Measurements from ENCODE around the gene TJAP1.
"Not testable (repeated sequence)": the region's sequence is repeated elsewhere in the genome, so short reads cannot be mapped to it uniquely, and the experiment has no call there.

TJAP1 gene

GRCh38 chr6:43523284-43523683, 45.9 kb downstream of the TJAP1 start:
- DNase-seq: no peak

GRCh38 chr6:43524483-43524961, 47.2 kb downstream of the TJAP1 start:
- DNase-seq: no peak

GRCh38 chr6:43532201-43532600, 54.8 kb downstream of the TJAP1 start:
- DNase-seq: no peak

GRCh38 chr6:43538986-43539385, 61.6 kb downstream of the TJAP1 start:
- DNase-seq: not testable (repeated sequence)

GRCh38 chr6:43539409-43539808, 62.0 kb downstream of the TJAP1 start:
- DNase-seq: not testable (repeated sequence)

GRCh38 chr6:43540507-43540906, 63.1 kb downstream of the TJAP1 start:
- no peak for DNase-seq

- DNase-seq: no peak
These were observed 64.6 kb downstream of the TJAP1 start for GRCh38 chr6:43541774-43542471.

GRCh38 chr6:43544461-43544860, 67.1 kb downstream of the TJAP1 start:
- DNase-seq: no peak

- no peak for DNase-seq
These were observed 69.9 kb downstream of the TJAP1 start for GRCh38 chr6:43547222-43547621.

All from amygdala (tissue), 56 donors.